ACC112 (cell line): ENCODE data around the gene TMEM178A.
A peak's percentile ranks its signal among the peaks of the same experiment; 100 is the strongest.

Experiments used
- H2AFZ ChIP-seq: fragments of 200-600 bp; sonication (generic); one replicate; pipeline ENCODE4 v1.6.0; 2017; ENCODE audit warnings: antibody characterized with exemption, low read length; ENCODE audit not compliant: unreplicated experiment
- H3K27ac ChIP-seq: fragments of 200-600 bp; sonication (generic); 2 replicates; pipeline ENCODE4 v1.5.1; 2014; ENCODE audit warnings: low read depth, mild to moderate bottlenecking, antibody characterized with exemption, low read length, moderate library complexity
- H3K27me3 ChIP-seq: fragments of 200-600 bp; sonication (generic); 2 replicates; pipeline ENCODE4 v1.6.1; 2014; ENCODE audit warnings: mild to moderate bottlenecking, antibody characterized with exemption, low read length, moderate library complexity, mixed read lengths; ENCODE audit not compliant: insufficient read depth
- H3K36me3 ChIP-seq: fragments of 200-600 bp; sonication (generic); 2 replicates; pipeline ENCODE4 v1.6.1; 2016; ENCODE audit warnings: mild to moderate bottlenecking, antibody characterized with exemption, low read length, moderate library complexity, mixed read lengths; ENCODE audit not compliant: insufficient read depth
- H3K4me1 ChIP-seq: fragments of 200-600 bp; sonication (generic); one replicate; pipeline ENCODE4 v1.6.1; 2016; ENCODE audit warnings: low read length, mixed read lengths; ENCODE audit not compliant: insufficient read depth, unreplicated experiment, control insufficient read depth
- H3K4me3 ChIP-seq: fragments of 200-600 bp; sonication (generic); 2 replicates; pipeline ENCODE4 v1.5.1; 2014; ENCODE audit warnings: mild to moderate bottlenecking, low read depth, low read length
- H3K79me2 ChIP-seq: fragments of 200-600 bp; sonication (generic); one replicate; pipeline ENCODE4 v1.6.0; 2016; ENCODE audit warnings: low read length; ENCODE audit not compliant: control insufficient read depth, unreplicated experiment, insufficient read depth

Gene TMEM178A

GRCh38 chr2:39678170-39678569 lies 12.5 kb downstream of the TMEM178A start:
- Histone ChIP-seq H3K4me1 (no peaks in the 10 kb centered on the region), H3K4me3 (no peak overlapping the region), H2AFZ (no peak overlapping the region), H3K27me3 (peaks cover 44% of the 10 kb centered on the region), H3K36me3 (no peaks in the 10 kb centered on the region), H3K27ac (no peak overlapping the region), H3K79me2 (no peaks in the 10 kb centered on the region)

GRCh38 chr2:39679805-39680204 lies 14.1 kb downstream of the TMEM178A start:
- no peak overlapping the region for H3K27ac ChIP-seq
- H3K79me2 ChIP-seq, result no peaks in the 10 kb centered on the region
- no peaks in the 10 kb centered on the region for H3K4me1 ChIP-seq
- H3K36me3 ChIP-seq, result no peaks in the 10 kb centered on the region
- no peak overlapping the region for H3K4me3 ChIP-seq
- H2AFZ ChIP-seq, result no peak overlapping the region
- H3K27me3 ChIP-seq, result peaks cover 35% of the 10 kb centered on the region

- Histone ChIP-seq H3K27ac (no peak overlapping the region), H3K36me3 (no peaks in the 10 kb centered on the region), H3K27me3 (peaks cover 25% of the 10 kb centered on the region), H3K4me3 (no peak overlapping the region), H3K79me2 (no peaks in the 10 kb centered on the region), H3K4me1 (no peaks in the 10 kb centered on the region), H2AFZ (no peak overlapping the region)
These were observed 16.5 kb downstream of the TMEM178A start for GRCh38 chr2:39682066-39682692.

- Histone ChIP-seq H3K4me3 (no peak overlapping the region), H3K27ac (no peak overlapping the region), H3K36me3 (no peaks in the 10 kb centered on the region), H3K79me2 (no peaks in the 10 kb centered on the region), H3K27me3 (peaks cover 16% of the 10 kb centered on the region; the same call in 1 of the 2 replicates), H3K4me1 (no peaks in the 10 kb centered on the region), H2AFZ (no peak overlapping the region)
These were observed 17.4 kb downstream of the TMEM178A start for GRCh38 chr2:39683022-39683699.

GRCh38 chr2:39684464-39684863 lies 18.7 kb downstream of the TMEM178A start:
- H3K27ac ChIP-seq, result no peak overlapping the region
- H3K4me1 ChIP-seq, result no peaks in the 10 kb centered on the region
- no peak overlapping the region for H2AFZ ChIP-seq
- no peaks in the 10 kb centered on the region for H3K36me3 ChIP-seq
- no peak overlapping the region for H3K4me3 ChIP-seq
- peaks cover 4% of the 10 kb centered on the region; the same call in 1 of the 2 replicates for H3K27me3 ChIP-seq
- H3K79me2 ChIP-seq, result no peaks in the 10 kb centered on the region

- H2AFZ ChIP-seq, result no peak overlapping the region
- H3K27ac ChIP-seq, result no peak overlapping the region
- H3K27me3 ChIP-seq, result no peaks in the 10 kb centered on the region
- H3K79me2 ChIP-seq, result no peaks in the 10 kb centered on the region
- no peaks in the 10 kb centered on the region for H3K4me1 ChIP-seq
- H3K36me3 ChIP-seq, result no peaks in the 10 kb centered on the region
- no peak overlapping the region for H3K4me3 ChIP-seq
These were observed 19.4 kb downstream of the TMEM178A start for GRCh38 chr2:39685126-39685525.

GRCh38 chr2:39686456-39686855 lies 20.7 kb downstream of the TMEM178A start:
- Histone ChIP-seq H3K27me3 (no peaks in the 10 kb centered on the region), H2AFZ (no peak overlapping the region), H3K27ac (no peak overlapping the region), H3K4me3 (no peak overlapping the region), H3K4me1 (no peaks in the 10 kb centered on the region), H3K79me2 (no peaks in the 10 kb centered on the region), H3K36me3 (no peaks in the 10 kb centered on the region)

GRCh38 chr2:39688181-39688580 lies 22.5 kb downstream of the TMEM178A start:
- H3K79me2 ChIP-seq, result no peaks in the 10 kb centered on the region
- no peaks in the 10 kb centered on the region for H3K27me3 ChIP-seq
- H2AFZ ChIP-seq, result no peak overlapping the region
- no peaks in the 10 kb centered on the region for H3K4me1 ChIP-seq
- H3K27ac ChIP-seq, result no peak overlapping the region
- H3K4me3 ChIP-seq, result no peak overlapping the region
- no peaks in the 10 kb centered on the region for H3K36me3 ChIP-seq

- no peaks in the 10 kb centered on the region for H3K36me3 ChIP-seq
- H2AFZ ChIP-seq, result peak overlapping the region; percentile 43
- no peaks in the 10 kb centered on the region for H3K27me3 ChIP-seq
- no peak overlapping the region for H3K27ac ChIP-seq
- H3K4me3 ChIP-seq, result no peak overlapping the region
- no peaks in the 10 kb centered on the region for H3K4me1 ChIP-seq
- no peaks in the 10 kb centered on the region for H3K79me2 ChIP-seq
These were observed 23.6 kb downstream of the TMEM178A start for GRCh38 chr2:39689272-39689841.

- H3K4me3 ChIP-seq, result no peak overlapping the region
- no peaks in the 10 kb centered on the region for H3K27me3 ChIP-seq
- H3K79me2 ChIP-seq, result no peaks in the 10 kb centered on the region
- no peaks in the 10 kb centered on the region for H3K36me3 ChIP-seq
- H3K27ac ChIP-seq, result no peak overlapping the region
- H3K4me1 ChIP-seq, result no peaks in the 10 kb centered on the region
- H2AFZ ChIP-seq, result no peak overlapping the region
These were observed 24.2 kb downstream of the TMEM178A start for GRCh38 chr2:39689876-39690275.

GRCh38 chr2:39693245-39693644 lies 27.5 kb downstream of the TMEM178A start:
- no peaks in the 10 kb centered on the region for H3K36me3 ChIP-seq
- H3K27me3 ChIP-seq, result no peaks in the 10 kb centered on the region
- H3K79me2 ChIP-seq, result no peaks in the 10 kb centered on the region
- peaks cover 6% of the 10 kb centered on the region for H3K4me1 ChIP-seq
- no peak overlapping the region for H2AFZ ChIP-seq
- H3K27ac ChIP-seq, result no peak overlapping the region
- no peak overlapping the region for H3K4me3 ChIP-seq
